SK-MEL-5 (cell line): ENCODE results near the gene PYROXD2. TPM values are rescaled to one million over a fixed set of nuclear protein-coding genes. Genes with fewer than 3 reads are reported as not detected.

Experiments used
- DNase-seq: peaks from one replicate; pipeline ENCODE4 v3.0.0-alpha.2; 2016; ENCODE audit warnings: low read depth, low spot score
- in situ Hi-C: cut with HindIII; loops from 2 replicates; pipeline ENCODE4 v1.10.0; 2016; ENCODE audit warnings: low sequenced_read_pairs, high pct_unique_total_duplicates, low pct_unique_long_range_greater_than_20kb
- total RNA-seq: library from RNA; depleted of rRNA; stranded (reverse); fragments of >200 nt; shearing (Covaris generic); gene quantifications from 2 replicates; pipeline ENCODE4 v1.2.3, GENCODE V29; 2014

Gene PYROXD2
- total RNA-seq, 1 experiment from 2014 or later: 3.2 TPM

- in situ Hi-C loops: no loop called here
- DNase-seq: no peak
These were observed 4.7 kb upstream of the PYROXD2 start for GRCh38 chr10:98419469-98420261.

- DNase-seq: no peak
- in situ Hi-C loops: no loop called here
These were observed 3.9 kb upstream of the PYROXD2 start for GRCh38 chr10:98418665-98419468.

DNA sequence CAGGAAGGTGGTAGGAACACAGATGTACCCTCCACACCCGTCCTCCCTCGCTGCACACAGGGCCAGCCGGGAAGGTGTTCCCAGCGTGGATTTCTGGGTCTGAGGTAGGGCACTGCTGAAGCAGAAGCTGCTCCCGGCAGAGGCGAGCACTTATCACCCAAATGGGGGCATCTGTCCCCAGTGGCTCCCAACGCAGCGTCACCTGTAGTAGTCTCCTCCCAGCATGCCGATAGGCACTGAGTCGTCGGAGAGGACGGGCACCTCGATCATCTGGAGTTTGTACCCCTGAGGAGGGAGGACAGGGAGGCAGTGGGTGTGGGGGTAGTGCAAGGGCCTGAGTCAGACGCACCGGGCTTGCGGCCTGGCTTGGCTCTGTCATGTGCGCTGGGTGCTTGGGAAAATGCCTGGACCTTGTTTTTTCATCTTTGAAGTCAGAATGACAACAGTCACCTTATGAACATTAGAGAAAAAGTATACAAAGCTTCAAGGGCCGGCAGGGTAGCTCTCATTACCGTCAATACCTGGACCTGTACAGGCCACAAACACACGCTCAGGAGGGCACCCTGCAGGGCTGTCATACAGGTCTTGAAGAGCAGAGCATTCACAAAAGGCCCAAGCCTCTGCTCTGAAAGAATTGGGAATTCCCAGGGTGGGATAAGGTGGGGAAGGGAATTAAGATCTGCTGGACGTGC, 3.1 kb upstream of the PYROXD2 start:
- in situ Hi-C loops: no loop called here
- no peak for DNase-seq

- in situ Hi-C loops: no loop called here
- no peak for DNase-seq
These were observed 2.5 kb upstream of the PYROXD2 start for GRCh38 chr10:98417481-98417959.

DNA sequence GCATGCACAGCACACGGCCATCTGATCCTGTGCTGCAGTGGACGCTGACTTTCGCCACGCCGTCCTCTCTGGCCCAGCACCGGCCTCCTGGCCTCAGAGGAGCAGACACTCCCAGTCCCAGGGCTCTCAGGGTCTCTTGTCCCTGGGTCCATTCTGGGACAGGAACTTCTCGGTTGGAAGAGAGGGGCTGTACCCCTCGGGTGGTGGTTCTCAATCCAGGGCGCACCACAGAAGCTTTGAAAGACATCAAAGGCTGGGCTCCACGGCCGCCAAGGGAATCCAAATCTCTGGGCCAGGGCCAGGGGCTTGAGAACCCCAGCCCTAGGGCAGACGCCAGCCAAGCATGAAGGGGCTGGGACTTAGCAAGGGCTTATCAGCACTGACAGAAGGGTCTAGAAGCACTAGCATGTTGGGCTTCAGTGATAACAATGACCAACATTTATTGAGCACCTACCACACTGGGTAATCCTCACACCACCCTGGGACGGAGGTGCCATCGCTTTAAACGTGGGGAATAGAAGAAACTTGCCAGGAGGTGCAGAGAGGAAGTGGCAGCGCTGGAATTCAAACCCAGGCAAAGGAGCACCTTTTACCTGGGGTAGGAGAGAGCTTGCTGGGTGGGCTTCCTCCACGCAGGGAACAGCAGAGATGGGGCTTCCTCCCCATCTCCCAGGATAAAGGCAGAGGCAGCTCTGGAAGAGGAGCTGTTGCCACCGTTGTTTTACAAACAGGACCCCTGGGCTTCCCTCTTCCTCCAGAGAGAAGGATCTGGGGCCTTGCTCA, 1.8 kb upstream of the PYROXD2 start:
- in situ Hi-C loops: no loop called here
- no peak for DNase-seq

GRCh38 chr10:98415731-98416119, 743 bp upstream of the PYROXD2 start:
- in situ Hi-C loops: no loop called here
- DNase-seq: peak; percentile 11

- no peak for DNase-seq
- in situ Hi-C loops: no loop called here
These were observed 427 bp downstream of the PYROXD2 start for GRCh38 chr10:98414578-98414931.

- in situ Hi-C loops: no loop called here
- no peak for DNase-seq
These were observed 3.2 kb downstream of the PYROXD2 start for GRCh38 chr10:98411768-98412167.

DNA sequence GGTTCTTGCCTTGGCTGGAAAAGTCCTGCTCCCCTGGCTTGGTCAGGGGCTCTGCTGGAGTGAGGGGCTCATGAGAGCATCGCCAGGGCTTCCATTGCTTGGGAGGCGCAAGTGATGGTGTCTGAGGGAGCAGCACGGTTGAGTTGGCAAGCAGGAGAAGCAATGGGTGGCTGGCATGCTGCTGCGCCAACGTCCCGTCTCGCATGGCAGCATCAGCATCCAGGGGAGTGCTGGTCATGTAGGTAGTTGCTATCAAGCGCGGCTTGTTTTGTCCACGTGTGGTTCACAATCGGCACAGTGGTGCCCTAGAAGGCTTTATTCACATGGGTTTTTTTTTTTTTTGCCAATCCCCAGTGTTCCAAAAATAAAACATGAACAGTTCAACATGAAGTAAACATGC, 3.8 kb downstream of the PYROXD2 start:
- no peak for DNase-seq
- in situ Hi-C loops: no loop called here

DNA sequence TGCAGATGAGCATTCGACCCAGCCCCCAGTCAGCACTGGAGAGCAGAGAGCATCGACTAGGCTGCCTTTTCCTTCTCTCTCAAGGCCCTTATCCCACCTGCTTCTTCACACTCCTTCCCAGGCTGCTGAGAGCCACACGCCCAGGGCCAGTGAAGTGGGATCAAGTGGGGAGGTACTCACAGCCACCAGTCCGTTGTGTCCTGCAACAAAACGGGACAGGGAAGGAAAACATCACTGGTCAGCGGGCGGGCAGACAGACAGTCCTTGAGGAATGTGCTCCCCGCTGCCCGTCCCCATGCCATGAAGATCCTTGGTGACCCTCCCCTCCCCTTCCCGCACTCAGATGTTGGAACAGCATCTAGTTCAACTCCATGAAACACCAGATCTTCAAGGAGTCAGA, 4.2 kb downstream of the PYROXD2 start:
- in situ Hi-C loops: no loop called here
- DNase-seq: no peak

GRCh38 chr10:98410135-98410743, 4.7 kb downstream of the PYROXD2 start:
- in situ Hi-C loops: no loop called here
- no peak for DNase-seq

GRCh38 chr10:98408799-98409198, 6.2 kb downstream of the PYROXD2 start:
- in situ Hi-C loops: no loop called here
- DNase-seq: no peak

- DNase-seq: no peak
- in situ Hi-C loops: no loop called here
These were observed 7.2 kb downstream of the PYROXD2 start for GRCh38 chr10:98407744-98408241.

- in situ Hi-C loops: no loop called here
These were observed 7.8 kb downstream of the PYROXD2 start for GRCh38 chr10:98407017-98407743.

GRCh38 chr10:98405422-98405821, 9.6 kb downstream of the PYROXD2 start:
- no peak for DNase-seq
- in situ Hi-C loops: no loop called here

More at GRCh38 chr10:98407017-98407743, 7.8 kb downstream of the PYROXD2 start:
- no peak for DNase-seq

GRCh38 chr10:98404571-98405359, 10.2 kb downstream of the PYROXD2 start:
- in situ Hi-C loops: no loop called here
- no peak for DNase-seq
